HG02610 (cell line): ENCODE measurements around the gene DDX20.

ENCODE experiments used
- ATAC-seq: cut with Tn5 transposase; IDR thresholded peaks from one replicate; pipeline ENCODE4 v1.9.1; 2021; ENCODE audit warnings: mild to moderate bottlenecking, moderate library complexity; ENCODE audit not compliant: unreplicated experiment

The DDX20 gene, protein sequence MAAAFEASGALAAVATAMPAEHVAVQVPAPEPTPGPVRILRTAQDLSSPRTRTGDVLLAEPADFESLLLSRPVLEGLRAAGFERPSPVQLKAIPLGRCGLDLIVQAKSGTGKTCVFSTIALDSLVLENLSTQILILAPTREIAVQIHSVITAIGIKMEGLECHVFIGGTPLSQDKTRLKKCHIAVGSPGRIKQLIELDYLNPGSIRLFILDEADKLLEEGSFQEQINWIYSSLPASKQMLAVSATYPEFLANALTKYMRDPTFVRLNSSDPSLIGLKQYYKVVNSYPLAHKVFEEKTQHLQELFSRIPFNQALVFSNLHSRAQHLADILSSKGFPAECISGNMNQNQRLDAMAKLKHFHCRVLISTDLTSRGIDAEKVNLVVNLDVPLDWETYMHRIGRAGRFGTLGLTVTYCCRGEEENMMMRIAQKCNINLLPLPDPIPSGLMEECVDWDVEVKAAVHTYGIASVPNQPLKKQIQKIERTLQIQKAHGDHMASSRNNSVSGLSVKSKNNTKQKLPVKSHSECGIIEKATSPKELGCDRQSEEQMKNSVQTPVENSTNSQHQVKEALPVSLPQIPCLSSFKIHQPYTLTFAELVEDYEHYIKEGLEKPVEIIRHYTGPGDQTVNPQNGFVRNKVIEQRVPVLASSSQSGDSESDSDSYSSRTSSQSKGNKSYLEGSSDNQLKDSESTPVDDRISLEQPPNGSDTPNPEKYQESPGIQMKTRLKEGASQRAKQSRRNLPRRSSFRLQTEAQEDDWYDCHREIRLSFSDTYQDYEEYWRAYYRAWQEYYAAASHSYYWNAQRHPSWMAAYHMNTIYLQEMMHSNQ

DNA sequence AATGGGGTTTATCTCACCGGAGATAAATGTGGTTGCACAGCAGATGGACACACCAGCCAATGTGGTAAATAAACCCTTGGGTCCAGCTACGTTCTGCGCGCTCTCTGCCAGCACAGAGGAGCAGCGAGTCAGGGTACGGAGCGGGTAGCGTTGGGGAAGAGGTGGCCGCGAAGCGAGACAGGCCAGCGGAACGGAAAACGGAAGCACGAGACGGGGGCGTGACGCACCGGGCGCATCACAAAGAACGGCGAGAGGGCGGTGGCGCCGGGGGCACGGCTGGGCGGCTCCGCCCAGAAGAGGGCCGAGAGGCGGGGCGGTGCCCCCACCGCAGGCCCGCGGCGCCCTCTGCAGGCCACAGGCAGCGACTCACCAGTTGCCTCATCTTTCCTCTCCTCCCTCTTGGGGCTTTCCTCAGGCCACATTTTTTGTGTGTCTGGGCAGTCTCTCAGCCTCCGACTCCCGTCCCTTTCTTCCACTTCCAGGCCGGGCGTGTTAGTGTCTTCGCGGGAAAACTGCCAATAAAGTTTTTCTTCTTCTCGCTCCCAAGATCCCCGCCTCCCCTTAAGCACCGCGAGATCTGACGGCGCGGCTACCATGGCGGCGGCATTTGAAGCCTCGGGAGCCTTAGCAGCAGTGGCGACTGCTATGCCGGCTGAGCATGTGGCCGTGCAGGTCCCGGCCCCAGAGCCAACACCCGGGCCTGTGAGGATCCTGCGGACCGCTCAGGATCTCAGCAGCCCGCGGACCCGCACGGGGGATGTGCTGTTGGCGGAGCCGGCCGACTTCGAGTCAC, at the start of gene DDX20:
DDX20 (plus strand) TSS at position 571 of the 793 bp plus-strand sequence; CDS start at position 595, 24 bp downstream.
- peak; percentile 92 for ATAC-seq

DNA sequence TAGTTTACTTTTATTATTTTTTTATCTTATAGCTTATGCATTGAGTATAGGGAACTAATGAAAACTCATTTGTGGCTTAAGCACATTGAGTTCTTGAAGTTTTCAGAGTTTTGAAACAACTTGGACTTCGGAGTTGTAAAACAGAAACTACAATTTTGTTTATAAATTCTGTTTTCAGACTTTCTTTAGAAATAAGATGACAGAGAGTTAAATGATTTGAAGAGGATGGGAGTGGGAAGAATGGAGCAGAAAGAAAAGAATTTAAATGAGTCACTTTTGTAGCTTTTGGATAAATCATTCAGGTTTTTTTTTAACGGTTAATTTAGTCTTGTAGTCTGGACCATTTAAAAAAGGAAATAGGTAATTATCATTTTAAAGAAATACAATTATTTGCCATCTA, 48.8 kb upstream of the DDX20 start:
- ATAC-seq, result no peak

DNA sequence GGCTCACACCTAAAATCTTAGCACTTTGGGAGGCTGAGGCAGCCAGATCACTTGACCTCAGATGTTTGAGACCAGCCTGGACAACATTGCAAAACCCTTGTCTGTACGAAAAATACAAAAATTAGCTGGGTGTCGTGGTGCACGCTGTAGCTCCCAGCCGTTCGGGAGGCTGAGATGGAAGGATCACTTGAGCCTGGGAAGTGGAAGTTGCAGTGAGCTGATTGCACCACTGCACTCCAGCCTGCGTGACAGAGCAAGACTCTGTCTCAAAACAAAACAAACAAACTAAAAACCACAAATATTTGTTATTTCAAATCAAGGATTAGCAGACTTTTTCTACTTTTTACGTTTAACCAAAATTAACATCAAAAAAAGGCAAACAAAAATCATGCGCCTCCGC, 47.8 kb upstream of the DDX20 start:
- ATAC-seq, result no peak

DNA sequence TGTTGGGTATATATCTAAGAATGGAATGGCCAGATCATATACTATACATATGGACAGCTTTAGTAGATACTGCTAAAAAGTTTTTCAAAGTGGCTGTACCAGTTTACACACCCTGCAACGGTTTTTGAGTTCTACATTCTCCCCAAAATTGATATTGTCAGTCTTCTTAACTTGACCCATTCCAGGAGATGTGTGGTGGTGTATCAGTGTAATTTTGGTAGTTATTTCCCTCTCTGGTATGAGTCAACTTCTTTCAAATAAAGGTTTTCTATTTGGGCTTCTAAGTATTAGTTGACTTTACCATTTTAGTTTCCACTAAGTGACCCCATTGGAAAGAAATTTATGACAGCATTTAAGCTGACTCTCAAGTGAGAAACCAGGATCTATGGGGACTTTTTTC, 45.7 kb upstream of the DDX20 start:
- peak; percentile 46 for ATAC-seq

DNA sequence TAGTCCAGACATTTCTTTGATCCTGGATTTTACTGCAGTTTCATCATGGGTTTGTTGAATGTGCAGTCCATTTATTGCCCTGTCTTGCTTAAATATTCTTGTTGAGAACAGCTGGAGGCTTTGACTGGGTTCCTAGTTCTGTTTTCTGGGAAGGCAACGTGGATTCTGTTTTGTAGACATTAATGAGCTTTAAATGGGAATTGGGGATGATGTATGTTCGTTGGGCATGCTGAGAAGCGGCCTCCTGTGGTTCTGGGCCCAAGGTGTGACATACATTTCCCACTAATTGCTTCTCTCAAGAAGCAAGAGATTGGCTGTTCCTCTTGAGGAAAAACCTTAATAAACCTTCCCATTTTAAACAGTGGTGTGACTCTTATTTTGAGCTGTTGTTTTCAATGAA, 39.4 kb upstream of the DDX20 start:
- no peak for ATAC-seq

DNA sequence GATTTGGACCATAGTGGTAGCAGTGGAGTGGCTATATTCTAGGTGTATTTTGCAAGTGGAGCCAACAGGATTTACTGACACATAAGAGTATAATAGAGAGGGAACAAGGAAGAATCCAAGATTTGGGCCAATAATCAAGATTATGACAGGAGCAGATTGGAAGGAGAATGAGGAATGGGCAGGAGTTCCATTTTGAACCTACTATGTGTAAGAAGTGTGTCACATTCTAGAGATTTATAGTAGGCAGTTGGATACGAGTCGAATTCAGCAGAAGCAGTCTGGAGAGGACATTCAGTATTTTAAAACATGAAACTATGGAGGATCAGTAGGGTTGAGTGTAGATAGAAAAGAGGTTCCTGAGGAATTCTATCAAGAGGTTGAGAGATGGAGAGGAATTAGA, 38.3 kb upstream of the DDX20 start:
- ATAC-seq, result no peak

DNA sequence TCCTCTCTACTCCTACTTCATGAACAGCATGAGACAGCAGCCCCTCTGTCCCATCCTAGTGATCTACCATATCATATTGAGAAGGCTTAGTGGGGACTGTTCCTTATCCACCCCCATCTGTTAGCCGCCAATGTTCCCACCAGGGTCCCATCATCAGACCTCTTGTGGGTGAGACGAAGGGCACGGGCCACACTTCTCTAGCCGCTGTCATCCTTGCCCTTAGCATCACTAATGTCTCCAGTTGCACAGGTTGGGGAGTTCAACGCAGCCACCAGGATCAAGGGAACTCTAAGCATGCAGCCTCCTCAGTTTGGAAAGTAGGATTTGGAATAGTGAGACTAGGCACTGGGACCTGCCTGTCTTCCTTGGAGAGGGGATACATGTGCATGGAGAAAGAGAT, 36.6 kb upstream of the DDX20 start:
- no peak for ATAC-seq

DNA sequence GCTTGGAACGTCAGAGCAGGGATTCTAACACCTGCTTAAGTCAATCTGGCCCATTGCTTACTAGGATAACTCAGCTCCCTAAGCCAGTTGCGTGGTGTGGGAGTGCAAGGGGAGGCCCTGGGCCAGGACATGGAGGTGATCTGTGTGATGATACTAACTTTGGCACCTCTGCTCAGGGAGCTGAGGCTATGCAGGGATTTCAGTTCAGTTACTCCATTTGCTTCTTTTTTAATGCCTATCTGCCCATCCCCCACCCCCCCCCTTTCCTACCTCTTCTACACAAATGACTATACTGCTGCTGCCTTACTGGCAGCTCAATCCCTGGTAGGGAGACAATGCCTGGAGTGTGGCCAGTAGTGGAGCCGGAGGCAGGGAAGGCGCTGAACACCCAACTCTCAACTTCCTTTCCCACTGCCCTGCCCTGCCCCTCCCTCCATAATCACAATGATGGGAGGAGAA, 36.0 kb upstream of the DDX20 start:
- ATAC-seq, result no peak

DNA sequence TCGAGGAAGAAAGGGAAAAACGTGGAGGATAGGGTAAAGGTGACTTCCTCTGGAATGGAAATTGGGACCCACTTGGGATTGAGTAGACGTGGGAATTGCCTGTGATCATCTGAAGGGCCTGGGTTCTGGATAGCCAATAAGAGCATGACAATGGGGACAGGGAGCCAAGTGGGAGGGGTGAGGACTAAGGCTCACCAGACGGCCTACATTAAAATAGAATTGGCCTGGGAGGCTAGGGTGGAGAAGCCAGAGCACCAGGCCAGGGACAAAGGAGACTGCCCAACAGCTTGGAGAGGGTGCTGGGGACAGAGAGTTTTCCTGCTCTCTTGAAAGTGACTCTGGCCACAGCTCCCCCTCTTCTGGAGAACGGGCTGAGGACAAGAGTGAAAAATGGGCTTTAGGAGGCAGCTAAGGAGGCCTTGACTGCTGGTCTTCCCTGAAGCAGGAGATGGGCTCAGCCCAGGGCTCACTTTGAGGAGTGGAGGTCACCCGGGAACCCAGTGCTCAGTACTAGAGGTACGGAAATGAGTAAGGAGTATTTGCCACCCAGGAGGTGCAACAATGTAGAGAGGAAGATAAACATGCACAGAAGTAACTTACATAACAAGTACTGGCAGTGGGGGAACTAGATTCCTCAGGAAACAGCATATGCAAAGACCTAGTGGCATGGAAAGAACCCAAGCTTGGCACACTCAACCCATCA, 35.3 kb upstream of the DDX20 start:
- no peak for ATAC-seq

DNA sequence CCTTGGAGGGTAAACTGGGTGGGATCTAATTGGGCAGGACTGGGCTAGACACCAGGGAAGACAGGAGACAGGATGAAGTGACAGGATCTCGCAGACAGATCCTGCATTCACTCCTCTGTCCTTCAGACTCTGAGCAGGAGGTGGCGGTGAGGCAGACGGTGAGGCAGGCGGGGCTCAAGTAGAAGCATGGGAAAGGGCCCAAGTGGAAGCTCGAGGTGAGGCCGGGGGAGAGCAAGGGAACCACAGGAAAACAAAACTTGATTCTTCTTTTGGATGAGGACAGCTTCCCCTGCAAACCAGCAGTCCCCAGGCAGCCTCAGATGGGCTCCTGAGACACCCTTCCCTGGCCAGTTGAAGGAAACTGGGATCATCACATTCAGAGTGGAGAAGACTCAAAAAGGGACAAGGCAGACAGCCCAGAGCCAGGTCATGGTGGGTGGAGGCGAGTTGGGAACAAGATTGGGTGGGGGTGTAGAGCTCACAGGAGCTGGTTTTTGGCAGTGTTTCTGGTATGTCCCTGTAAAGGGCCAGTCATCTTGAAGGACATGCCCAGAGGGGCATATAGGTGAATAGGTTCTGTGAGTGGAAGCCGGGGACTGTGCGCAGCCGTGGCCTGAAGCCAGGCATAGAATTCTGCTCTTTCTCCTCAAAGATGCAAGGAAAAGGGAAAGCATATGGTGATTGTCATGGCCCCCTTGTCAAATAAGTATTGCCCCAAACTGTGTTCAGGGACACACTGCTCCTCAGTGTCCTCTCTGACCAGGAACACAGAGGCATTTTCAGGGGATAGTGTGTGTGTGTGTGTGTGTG, 34.5 kb upstream of the DDX20 start:
- no peak for ATAC-seq

DNA sequence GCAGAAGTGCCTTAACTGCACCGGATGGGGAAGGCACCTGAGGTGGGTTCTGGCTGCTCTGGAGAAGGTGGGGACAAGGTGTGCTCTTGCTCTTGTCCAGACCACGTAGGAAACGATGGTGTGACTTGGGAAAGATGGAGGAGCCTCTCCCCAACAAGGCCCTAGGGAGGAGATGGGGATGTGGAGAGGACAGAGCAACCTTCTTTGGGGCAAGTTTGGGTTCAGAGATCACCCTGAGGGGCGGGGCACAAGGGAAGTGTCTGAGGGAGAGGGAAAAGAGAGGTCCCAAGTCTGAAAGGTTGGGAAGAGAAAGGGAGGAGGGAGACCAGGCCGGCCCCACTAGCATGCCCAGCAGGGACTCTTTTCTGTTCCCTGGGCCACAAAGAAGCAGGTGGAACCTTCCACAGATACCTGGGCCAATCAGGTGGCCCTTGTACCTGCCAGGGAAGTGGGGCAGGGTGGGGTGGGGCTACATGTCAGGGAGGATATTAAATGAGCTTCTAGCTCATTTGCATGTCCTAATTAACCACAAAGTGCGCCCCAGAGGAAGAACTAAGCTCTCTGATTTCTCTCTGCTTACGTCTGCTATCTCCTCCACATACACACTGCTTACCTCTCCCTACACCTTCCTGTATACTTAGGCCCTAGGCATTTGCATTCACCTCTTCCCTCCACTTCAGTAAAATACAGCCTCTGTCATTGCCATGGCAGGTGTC, 32.5 kb upstream of the DDX20 start:
- no peak for ATAC-seq

DNA sequence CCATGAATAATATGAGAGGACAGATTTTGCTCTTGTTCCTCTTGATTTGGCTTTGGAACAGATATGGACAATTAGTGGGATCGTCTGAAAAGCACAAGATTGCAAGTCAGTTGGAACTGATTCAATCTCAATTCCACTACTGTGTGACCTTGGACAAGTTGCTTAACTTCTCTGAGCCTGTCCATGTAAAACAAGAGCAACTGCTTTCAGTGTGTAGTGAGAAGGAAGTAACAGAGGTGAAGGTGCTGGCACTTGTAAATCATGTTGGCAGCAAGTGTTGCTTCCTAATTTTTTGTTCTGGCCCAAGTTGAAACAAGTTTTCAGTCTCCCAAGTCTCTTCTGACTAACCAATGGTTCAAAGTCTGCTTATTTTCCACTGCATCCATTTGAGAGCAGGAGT, 31.8 kb upstream of the DDX20 start:
- no peak for ATAC-seq

DNA sequence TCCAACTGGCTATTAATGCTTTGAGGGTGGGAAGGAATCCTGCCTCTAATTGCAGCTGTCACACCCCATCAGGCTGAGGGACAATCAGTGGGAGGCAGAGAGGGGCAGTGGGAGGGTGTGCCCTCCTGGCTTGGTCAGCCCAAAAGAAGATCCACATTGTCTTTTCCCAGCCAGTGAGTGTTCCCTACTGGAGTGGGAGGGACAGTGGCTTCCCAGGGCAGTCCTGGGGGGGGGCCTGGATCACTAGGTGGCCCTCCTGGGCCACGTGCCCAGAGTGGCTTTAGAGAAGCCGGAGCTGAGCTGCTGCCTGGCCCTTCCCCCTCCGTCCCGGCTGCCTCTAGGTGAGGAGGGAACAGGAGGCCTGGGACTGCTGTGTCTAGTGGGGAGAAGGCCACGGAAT, 30.5 kb upstream of the DDX20 start:
- no peak for ATAC-seq

DNA sequence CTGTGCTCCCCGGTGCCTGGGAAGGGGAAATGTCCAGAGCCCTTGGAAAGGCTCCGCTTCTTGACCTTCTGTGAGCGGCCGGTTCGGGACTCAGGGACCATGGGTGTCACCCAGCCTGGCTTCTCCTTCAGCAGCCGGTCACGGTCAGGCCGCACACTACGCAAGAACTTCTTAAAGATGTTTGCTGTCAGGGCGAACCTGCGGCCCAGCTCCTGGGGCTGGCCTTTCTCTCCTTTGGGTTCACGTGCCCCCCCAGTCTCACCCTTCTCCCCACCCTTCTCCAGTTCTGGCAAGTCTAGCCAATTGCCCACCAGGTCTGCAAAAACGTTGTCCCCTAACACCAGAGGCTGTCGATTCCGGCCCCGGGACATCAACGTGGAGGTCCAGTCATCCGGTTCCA, 28.6 kb upstream of the DDX20 start:
- ATAC-seq, result no peak

DNA sequence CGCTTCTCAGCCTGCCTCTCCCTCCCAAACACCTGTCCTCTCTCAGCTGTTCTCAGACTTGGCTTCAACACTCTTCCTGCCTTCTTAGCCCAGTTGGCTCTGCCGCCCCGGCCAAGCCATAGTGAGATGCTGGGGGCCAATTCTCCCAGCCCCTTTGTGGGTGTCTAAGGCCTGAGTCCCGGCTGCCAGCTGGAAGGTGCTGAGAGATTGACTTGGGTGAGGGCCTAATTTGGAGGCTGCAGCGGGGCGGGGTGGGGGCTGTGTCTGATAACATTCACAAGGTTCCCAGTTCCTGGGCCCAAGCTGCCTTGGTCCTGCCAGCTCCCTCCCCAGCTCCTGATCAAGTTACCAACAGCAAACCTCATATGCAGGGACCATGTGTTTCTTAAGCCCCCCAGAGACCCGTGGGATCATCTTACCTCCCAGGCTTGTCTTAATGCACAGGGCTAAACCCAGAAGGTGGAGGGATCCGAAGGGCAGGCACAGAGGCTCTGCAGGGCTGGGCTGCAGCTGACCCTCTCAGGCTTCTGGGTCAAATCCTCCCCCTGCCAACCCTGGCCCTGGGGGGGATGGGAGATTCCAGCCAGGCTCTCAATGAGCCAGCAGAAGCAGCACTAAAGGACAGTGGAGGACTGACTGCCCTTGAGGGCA, 26.3 kb upstream of the DDX20 start:
- no peak for ATAC-seq

DNA sequence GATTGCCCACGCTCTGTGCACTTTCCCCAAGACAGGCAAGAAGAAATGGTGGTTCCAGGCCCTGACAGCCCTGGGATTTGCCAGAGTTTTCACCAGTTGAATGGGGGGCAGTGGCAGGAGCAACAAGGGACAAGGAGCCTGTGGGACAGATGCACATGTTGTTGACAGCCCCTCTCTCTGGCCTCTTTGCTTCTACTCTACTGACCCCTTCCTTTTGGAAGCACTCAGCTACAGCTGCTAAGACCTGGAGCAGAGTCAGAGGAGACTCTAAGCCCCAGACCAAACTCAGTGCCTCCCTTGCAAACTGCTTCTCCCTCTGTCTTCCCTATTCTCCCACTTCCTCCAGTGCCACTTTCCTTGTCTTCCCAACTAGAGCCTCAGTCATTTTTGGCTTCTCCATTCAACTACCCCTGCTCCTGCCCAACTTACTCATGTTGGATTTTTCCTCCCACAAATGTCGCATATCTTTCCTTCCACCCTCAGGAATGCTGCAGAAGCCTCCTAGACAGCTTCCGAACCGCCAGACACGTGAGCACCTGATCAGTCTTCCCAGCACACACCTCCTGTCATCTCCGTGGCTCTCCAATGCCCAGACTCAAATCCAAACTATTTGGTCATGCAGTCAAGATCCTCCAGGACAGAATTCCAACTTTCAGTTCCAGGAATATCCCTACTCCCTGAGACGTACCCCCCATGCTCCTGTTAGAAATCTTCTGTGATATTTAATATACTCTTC, 25.6 kb upstream of the DDX20 start:
- no peak for ATAC-seq

DNA sequence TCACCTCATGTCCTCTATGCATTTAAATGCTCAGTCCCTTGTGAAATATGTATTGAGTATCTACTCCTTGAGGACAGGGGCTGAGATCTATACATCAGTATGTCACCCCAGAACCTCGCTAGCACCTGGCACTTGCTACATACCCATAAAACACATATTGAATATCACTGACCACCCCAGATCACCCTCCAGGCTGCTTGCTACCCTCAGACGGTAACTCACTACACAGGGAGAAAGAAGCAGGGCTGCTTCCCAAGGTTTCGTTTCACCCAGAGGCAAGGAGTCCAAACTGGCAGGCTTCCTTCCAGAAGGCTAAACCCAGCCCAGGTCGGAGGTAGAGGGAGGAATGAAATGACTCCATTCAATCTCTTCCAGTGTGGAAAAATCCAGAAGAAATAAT, 25.0 kb upstream of the DDX20 start:
- no peak for ATAC-seq

DNA sequence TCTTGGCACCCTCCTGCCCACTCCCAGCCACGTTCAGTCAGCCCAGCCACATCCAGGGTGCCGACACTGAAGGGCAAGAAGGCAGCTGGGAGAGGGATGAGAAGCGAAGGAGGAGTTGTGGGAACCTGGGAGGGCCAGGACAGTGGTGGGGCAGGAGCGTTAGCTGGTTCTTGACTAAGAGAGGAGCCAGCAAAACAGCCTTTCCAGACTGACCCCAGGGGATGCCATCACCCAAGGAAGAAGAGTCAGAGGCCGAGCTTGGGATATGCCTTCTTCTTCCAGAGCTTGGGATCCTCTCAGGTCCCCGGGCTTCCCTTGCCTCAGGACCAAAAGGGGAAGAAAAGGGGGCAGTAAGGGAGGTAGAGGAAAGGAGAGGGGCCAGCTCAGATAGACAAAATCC, 23.7 kb upstream of the DDX20 start:
- no peak for ATAC-seq
